Left forelimb (tissue), 1 donor: ENCODE results near the gene LRIT3.
"Not testable (repeated sequence)": the region's sequence is repeated elsewhere in the genome, so short reads cannot be mapped to it uniquely, and the experiment has no call there.

Source experiments
- DNase-seq: peaks from one replicate; pipeline ENCODE4 v3.0.0-alpha.2; 2018; ENCODE audit warnings: low spot score

Gene LRIT3

GRCh38 chr4:109859426-109860300, 11.8 kb downstream of the LRIT3 start:
- not testable (repeated sequence) for DNase-seq

DNA sequence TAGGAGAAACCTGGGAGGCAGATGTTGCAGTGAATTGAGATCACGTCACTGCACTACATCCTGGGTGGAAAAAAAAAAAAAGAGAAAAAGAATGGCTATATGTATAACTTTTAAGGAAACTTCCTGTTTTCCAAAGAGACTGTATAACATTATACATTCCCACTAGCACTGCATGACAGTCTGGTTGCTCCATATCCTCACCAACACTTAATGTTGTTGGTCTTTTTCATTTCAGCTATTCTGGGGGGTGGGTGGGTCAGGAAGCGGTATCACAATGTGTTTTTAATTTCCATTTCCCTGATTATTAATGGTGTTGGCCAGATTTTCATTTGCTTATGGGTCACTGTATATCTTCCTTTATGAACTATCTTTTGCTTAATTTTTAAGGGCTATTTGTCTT, 13.4 kb downstream of the LRIT3 start:
- no peak for DNase-seq

DNA sequence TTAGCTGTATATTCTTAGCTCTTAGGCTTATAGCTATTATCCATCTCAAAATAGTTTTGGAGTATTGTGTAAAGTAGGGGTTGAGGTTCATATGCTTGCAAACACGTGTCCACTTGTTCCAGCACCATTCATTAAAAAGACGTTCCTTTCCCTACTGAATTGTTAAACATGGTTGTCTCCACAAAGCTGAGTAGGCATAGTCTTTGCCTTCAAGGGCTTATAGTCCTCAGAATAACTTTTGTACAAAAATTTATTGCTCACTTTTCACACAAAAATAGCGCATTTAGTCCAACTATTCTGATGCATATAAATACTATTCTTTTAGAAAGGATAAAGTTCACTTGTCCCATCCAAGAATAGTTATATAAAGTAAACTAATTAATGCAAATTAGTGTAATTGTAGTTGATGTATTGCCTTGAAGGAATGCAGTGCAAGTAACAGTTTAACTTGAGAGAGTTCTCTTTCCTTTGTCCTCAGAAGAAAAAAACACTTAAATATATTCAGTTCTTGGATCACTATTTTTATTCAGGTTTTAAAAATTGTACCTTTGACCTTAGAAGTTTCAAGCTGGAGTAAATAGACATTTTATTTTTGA, 14.1 kb downstream of the LRIT3 start:
- no peak for DNase-seq

GRCh38 chr4:109864134-109864533, 16.2 kb downstream of the LRIT3 start:
- no peak for DNase-seq

DNA sequence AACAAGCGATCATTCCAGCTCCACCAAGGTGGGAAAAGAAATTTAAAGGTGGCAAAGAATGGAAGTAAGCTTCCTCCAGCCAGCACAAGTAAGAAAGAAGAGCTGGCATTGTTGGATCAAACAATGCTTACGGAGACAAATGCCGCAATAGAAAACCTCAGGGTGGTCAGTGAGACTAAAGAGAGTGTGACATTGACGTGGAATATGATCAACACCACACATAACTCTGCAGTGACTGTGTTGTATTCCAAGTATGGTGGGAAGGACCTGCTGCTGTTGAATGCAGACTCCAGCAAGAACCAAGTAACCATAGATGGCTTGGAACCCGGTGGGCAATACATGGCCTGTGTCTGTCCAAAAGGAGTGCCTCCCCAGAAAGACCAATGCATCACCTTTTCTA, 22.2 kb downstream of the LRIT3 start:
- no peak for DNase-seq

- DNase-seq: no peak
Measured at GRCh38 chr4:109872065-109872464, 24.2 kb downstream of the LRIT3 start.

- DNase-seq: no peak
Measured at GRCh38 chr4:109872950-109873656, 25.2 kb downstream of the LRIT3 start.

DNA sequence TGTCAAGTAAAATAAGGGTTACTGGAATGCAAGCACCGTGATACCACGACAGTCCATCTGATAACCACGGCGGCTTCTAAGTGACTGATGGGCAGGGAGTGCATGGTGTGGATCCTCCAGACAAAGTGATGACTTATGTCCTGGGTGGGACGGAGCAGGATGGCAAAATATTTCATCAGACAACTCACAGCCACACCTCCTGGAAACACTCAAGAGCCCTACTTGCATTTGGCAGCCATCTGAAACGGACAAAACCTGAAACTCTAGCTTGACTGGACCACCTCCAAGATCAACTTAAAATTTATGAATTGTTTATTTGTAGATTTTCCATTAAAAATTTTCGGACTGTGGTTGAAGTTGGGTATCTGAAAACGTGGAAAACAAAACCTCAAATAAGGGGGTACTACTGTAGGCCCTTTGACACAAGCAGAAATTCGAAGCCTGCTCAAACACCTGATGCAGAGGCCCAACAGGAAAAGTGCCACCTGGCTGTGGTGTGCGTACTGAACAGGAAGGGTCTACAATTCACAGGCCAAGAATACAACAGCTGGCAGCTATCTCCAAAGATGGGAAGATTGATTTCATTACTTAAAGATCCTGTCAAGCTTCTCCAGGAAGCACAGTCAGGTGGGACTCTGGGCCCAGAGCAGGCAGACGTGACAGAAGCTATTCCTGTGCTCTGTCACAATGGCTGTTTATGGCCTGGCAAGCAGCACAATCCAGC, 26.0 kb downstream of the LRIT3 start:
- no peak for DNase-seq

DNA sequence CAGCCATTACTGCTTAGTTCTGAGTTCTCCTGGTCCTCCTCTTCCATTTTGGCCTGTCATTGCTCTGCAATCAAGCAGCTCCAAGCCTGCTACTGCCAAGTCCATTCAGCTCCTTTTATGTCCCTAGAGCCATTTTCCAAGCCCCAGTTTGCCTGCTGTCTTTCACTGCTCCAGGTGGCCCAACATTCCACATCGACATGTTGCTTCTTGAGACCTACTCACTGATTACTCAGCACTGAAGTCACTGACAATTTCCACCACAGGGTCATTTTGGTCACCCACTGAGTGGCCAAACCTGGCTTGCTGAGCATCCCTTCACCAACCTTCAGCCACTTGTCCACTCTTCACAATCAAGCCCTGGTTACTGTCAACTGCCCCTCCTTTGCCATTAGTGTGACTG, 27.2 kb downstream of the LRIT3 start:
- DNase-seq: no peak

DNA sequence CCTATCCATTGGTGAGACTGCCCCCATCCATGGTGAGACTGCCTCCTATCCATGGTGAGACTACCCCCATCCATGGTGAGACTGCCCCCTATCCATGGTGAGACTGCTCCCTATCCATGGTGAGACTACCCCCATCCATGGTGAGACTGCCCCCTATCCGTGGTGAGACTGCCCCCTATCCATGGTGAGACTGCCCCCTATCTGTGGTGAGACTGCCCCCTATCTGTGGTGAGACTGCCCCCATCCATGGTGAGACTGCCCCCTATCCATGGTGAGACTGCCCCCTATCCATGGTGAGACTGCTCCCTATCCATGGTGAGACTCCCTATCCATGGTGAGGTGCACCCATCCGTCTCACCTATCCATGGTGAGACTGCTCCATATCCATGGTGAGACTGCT, 27.6 kb downstream of the LRIT3 start:
- DNase-seq: not testable (repeated sequence)

GRCh38 chr4:109876634-109877265, 28.8 kb downstream of the LRIT3 start:
- DNase-seq: no peak

DNA sequence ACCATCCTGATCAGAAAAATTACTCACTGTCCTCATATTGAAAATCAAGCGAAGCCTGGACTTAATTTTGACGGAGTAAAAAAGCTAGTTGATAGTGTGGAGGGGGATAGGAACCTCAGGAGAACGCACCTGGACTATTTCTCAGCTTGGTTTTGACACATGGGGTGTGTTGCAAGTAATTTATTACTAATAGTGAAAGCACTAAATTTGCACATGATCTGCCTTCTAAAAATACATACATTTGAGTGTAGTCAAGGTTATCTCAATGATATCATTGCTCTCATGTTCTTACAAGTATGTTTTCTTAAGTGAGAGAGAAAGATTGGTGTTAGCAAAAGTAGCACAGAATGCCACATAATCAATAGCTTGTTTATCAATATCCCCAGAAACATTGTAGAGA, 29.5 kb downstream of the LRIT3 start:
- no peak for DNase-seq

- DNase-seq: no peak
Measured at GRCh38 chr4:109878355-109878754, 30.4 kb downstream of the LRIT3 start.

DNA sequence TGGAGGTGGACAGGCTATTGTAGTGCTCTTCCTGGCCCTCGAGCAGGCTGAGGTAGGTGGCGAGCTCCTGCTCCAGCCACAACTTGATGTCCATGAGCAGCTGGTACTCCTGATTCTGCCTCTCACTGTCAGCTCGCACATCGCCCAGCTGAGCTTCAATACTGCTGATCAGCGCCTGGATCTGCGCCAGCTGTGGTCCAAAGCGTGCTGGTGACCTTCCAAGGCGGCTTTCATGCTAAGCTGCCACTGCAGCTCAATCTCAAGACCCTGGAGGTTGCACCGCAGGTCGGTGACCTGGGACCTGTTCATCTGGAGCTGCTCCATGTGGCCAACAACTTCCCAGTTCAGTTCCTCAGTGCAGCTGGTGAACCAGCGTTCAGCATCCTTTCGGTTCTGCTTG, 31.2 kb downstream of the LRIT3 start:
- no peak for DNase-seq

DNA sequence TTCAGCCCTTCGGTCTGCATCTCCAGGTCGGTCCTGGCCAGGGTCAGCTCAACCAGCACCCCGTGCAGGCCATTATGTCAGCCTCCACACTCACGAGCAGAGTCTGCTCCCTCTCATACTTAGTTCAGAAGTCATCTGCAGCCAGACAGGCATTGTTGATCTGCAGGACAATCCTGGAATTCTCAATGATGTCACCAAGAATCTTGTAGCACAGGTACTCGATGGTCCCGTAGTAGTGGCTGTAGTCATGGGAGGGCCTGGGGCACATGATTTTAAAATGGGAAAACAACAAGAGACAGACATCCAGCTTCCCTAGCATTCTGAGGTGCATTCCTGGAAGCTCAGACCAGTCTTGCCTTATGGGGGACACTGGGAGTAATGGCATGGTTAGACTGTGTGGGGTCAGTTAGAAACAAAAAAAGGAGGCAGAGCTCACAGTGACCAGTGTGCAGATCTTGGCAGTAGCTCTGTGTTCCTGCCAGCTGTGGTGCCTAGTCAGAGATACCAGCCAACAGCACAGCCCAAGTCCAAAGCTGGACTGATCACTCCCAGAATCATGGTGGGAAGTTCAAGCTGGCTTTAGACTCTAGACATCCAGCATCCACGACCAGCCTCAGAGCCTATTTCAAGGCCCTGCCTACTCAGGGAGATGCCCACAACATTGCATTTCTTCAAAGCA, 31.9 kb downstream of the LRIT3 start:
- no peak for DNase-seq

DNA sequence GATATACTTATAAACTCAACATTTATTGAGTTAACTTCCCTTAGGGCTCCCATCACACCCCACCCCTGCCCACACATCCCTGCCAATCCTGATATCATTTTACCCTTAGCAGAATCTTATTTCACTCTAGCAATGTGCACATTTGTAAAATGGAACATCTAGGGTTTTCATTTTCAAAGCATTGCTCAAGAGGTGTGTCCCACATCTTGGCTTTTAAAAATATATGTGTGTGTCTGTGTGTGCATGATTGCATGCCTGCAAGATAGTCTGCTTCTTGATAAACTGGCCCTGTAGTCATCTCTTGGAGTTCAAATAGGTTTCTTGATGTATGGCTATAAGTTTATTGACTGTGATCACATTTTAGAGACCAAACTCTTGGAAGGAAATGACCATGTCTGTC, 38.4 kb downstream of the LRIT3 start:
- DNase-seq: no peak

GRCh38 chr4:109887071-109887470, 39.2 kb downstream of the LRIT3 start:
- no peak for DNase-seq

DNA sequence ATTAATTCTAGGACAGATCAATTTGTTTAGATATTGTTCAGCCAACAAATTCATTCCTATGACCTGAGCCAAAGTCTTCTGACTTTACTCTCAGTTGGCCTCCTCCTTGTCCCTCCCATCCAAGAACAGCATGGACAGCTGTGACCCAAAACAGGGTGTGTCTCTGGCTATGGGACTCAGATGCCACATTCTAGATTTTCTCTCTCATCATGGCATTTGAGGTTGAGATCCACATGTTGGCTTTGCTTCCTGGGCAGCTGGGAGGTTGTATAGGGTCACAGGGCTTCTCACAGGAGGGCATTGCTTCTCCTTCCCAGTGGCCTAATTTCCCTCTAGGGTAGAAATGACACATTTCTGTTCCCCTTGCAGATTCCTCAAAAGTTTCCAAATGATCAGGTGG, 42.2 kb downstream of the LRIT3 start:
- no peak for DNase-seq

DNA sequence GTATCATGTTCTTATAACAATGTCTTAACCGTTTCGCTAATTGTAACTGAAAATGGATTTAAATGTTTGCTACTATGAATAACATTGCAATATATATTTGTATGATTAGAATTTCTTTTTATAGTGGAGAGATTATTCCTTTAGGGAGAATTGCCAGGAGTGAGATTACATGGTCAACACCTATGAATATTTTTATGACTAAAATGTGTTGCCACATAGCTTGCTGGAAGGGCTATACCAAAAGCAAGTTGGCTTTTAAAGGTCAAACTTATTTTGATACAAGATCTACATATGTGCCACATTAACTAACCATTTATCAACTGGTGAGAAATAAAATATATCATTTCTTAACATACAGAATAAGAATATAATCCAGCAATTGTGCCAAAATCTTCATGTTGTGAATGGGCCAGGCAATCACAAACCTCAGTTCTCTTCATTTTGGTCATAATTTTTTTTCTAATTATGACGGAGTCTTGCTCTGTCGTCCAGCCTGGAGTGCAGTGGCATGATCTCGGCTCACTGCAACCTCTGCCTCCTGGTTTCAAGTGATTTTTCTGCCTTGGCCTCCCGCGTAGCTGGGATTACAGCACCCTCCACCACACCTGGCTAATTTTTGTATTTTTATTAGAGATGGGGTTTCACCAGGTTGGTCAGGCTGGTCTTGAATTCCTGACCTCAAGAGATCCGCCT, 54.8 kb downstream of the LRIT3 start:
- DNase-seq: no peak

- DNase-seq: no peak
Measured at GRCh38 chr4:109908731-109909130, 60.8 kb downstream of the LRIT3 start.

DNA sequence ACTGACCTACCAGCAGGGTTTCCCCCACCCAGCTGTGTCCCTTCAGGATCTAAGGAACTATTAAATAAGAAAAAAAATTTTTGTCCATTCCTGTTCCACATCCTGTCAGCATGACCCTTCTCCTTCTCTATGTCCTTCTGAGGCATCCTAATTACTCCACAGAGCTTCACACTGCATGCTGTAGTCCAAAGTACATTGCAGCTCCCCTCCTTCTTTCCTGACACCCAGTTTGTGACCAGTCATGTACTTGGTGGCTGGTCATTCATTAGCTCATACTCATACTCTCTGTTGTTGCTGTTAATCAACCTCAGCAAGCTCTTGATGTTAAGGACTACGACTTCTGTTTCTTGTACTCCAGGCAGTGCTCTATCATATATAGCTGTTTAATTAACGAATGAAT, 62.3 kb downstream of the LRIT3 start:
- no peak for DNase-seq
